ENCODE data around the gene APBA1. TPM values are rescaled to one million over a fixed set of nuclear protein-coding genes. Genes with fewer than 3 reads are reported as not detected.

APBA1 gene
- total and polyA plus RNA-seq, 4 experiments from 2014 or later, result 0.83 to 2.0 (median 0.90) TPM; not detected in 1

GRCh38 chr9:69571032-69571431, 101.1 kb downstream of the APBA1 start:
- peaks cover 0 to 11% of the 10 kb centered on the region in 2 donors for H3K27me3 Mint-ChIP-seq
- no peak overlapping the region for H3K27ac Mint-ChIP-seq
- H3K4me3 Mint-ChIP-seq, result no peak overlapping the region
- H3K4me1 Mint-ChIP-seq, result no peaks in the 10 kb centered on the region
- POLR2A ChIA-PET (ENCODE audit: partially characterized antibody), result no interaction called here
- DNase-seq, result no peak
- Histone ChIP-seq H3K4me1 (ENCODE audit: insufficient read depth, low read length) (no peaks in the 10 kb centered on the region), H3K4me3 (ENCODE audit: low read length in 2 of 2) (no peak overlapping the region), H3K36me3 (ENCODE audit: insufficient read depth, low read length) (no peaks in the 10 kb centered on the region), H3K9me3 (ENCODE audit: control insufficient read depth in 1 of 2, low read length in 2 of 2) (no peaks in the 10 kb centered on the region), H3K27me3 (ENCODE audit: insufficient read depth, low read length) (no peaks in the 10 kb centered on the region), H3K27ac (ENCODE audit: low read depth, low read length) (no peak overlapping the region)
- CTCF ChIA-PET (ENCODE audit: partially characterized antibody), result no interaction called here
- no peaks in the 10 kb centered on the region for H3K9me3 Mint-ChIP-seq
- intact Hi-C loops (cut with micrococcal nuclease), result no loop called here
- no peaks in the 10 kb centered on the region for H3K36me3 Mint-ChIP-seq

DNA sequence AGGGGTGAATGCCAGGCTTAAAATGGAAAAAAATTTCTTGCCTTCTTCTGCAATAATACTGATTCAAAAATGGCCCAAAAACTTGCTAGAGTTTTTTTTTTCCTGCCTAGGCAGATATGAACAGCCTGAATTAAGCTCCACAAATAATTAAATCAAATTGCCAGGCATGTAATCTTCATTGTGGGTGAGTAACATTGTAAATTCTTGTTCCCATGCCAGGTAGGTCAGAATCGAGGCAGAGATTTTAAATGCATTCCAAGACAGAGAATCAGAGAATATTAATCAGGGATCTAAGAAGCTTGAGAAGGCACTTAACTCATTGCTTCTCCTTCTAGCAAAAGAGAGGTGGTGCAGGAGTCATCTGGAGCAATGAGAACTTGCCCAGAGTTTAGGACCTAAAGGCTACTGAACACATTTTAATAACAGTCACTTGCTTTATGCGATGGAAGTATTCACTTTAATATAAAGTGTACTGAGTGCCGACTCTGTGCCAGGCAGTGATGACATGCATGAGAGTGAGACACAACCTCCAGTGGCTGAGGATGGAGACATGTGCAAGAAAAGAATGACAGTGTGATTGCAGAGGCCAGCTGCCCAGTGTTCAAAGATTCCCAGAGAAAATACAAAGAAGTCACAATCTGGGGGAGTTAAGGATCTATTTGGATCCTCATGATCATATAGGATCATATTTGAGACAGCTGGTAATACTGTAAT, 102.3 kb downstream of the APBA1 start:
- CTCF ChIA-PET (ENCODE audit: partially characterized antibody), result no interaction called here

GRCh38 chr9:69564557-69564956, 107.6 kb downstream of the APBA1 start:
- H3K9me3 Mint-ChIP-seq, result no peaks in the 10 kb centered on the region
- Histone ChIP-seq H3K9me3 (ENCODE audit: control insufficient read depth in 1 of 2, low read length in 2 of 2) (no peaks in the 10 kb centered on the region), H3K4me1 (ENCODE audit: insufficient read depth, low read length) (no peaks in the 10 kb centered on the region), H3K36me3 (ENCODE audit: insufficient read depth, low read length) (no peaks in the 10 kb centered on the region), H3K4me3 (ENCODE audit: low read length in 2 of 2) (no peak overlapping the region), H3K27ac (ENCODE audit: low read depth, low read length) (no peak overlapping the region), H3K27me3 (ENCODE audit: insufficient read depth, low read length) (no peaks in the 10 kb centered on the region)
- peaks cover 2 to 10% of the 10 kb centered on the region in 2 donors for H3K27me3 Mint-ChIP-seq
- no peak overlapping the region for H3K27ac Mint-ChIP-seq
- no peaks in the 10 kb centered on the region for H3K36me3 Mint-ChIP-seq
- H3K4me1 Mint-ChIP-seq, result no peaks in the 10 kb centered on the region
- H3K4me3 Mint-ChIP-seq, result no peak overlapping the region
- POLR2A ChIA-PET (ENCODE audit: partially characterized antibody), result no interaction called here
- CTCF ChIA-PET (ENCODE audit: partially characterized antibody), result no interaction called here
- DNase-seq, result no peak
- intact Hi-C loops (cut with micrococcal nuclease), result no loop called here

More for the DNA sequence above, 102.3 kb downstream of the APBA1 start:
- H3K36me3 ChIP-seq (ENCODE audit: insufficient read depth, low read length), result no peaks in the 10 kb centered on the region
- POLR2A ChIA-PET (ENCODE audit: partially characterized antibody), result no interaction called here
- peaks cover 0 to 12% of the 10 kb centered on the region in 2 donors for H3K27me3 Mint-ChIP-seq
- intact Hi-C loops (cut with micrococcal nuclease), result no loop called here
- no peaks in the 10 kb centered on the region for H3K9me3 ChIP-seq (ENCODE audit: control insufficient read depth in 1 of 2, low read length in 2 of 2)
- H3K4me1 Mint-ChIP-seq, result no peaks in the 10 kb centered on the region
- H3K36me3 Mint-ChIP-seq, result no peaks in the 10 kb centered on the region
- no peaks in the 10 kb centered on the region for H3K9me3 Mint-ChIP-seq
- H3K4me1 ChIP-seq (ENCODE audit: insufficient read depth, low read length), result no peaks in the 10 kb centered on the region
- H3K4me3 Mint-ChIP-seq, result no peak overlapping the region
- no peak for DNase-seq
- H3K27ac ChIP-seq (ENCODE audit: low read depth, low read length), result no peak overlapping the region
- H3K4me3 ChIP-seq (ENCODE audit: low read length in 2 of 2), result no peak overlapping the region
- no peak overlapping the region for H3K27ac Mint-ChIP-seq
- no peaks in the 10 kb centered on the region for H3K27me3 ChIP-seq (ENCODE audit: insufficient read depth, low read length)

- intact Hi-C loops (cut with micrococcal nuclease), result no loop called here
- CTCF ChIA-PET (ENCODE audit: partially characterized antibody), result no interaction called here
- H3K27ac Mint-ChIP-seq, result no peak overlapping the region
- no peaks in the 10 kb centered on the region for H3K9me3 Mint-ChIP-seq
- H3K9me3 ChIP-seq (ENCODE audit: control insufficient read depth in 1 of 2, low read length in 2 of 2), result no peaks in the 10 kb centered on the region
- H3K36me3 Mint-ChIP-seq, result no peaks in the 10 kb centered on the region
- H3K4me1 ChIP-seq (ENCODE audit: insufficient read depth, low read length), result no peaks in the 10 kb centered on the region
- no peak overlapping the region for H3K27ac ChIP-seq (ENCODE audit: low read depth, low read length)
- no peak overlapping the region for H3K4me3 Mint-ChIP-seq
- DNase-seq, result no peak
- H3K27me3 Mint-ChIP-seq, result peaks cover 2% of the 10 kb centered on the region in 2 donors
- no peaks in the 10 kb centered on the region for H3K36me3 ChIP-seq (ENCODE audit: insufficient read depth, low read length)
- POLR2A ChIA-PET (ENCODE audit: partially characterized antibody), result no interaction called here
- no peaks in the 10 kb centered on the region for H3K4me1 Mint-ChIP-seq
- H3K4me3 ChIP-seq (ENCODE audit: low read length in 2 of 2), result no peak overlapping the region
- no peaks in the 10 kb centered on the region for H3K27me3 ChIP-seq (ENCODE audit: insufficient read depth, low read length)
Measured at GRCh38 chr9:69559126-69559525, 113.0 kb downstream of the APBA1 start.

DNA sequence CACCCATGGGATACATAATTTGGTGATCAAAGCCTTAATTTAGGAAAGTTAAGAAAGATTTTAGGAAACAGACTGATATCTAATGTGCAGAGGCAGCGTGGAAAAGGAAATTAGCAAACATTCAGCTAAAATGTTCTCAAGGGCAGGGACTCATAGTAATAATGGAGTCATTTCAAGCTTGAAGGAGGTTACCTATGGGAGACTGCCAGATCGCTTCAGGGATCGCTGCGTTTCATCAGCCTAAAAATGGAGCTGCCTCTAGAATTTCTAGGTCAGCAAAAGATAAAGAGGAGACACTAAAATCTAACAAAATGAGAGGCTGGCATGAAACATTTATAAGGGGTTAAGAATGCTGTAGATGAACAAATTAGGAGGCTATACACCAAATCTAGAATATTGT, 115.5 kb downstream of the APBA1 start:
- ChIA-PET CTCF (ENCODE audit: partially characterized antibody) (no interaction called here), POLR2A (ENCODE audit: partially characterized antibody) (no interaction called here)
- H3K27ac ChIP-seq (ENCODE audit: low read depth, low read length), result no peak overlapping the region
- H3K36me3 ChIP-seq (ENCODE audit: insufficient read depth, low read length), result no peaks in the 10 kb centered on the region
- intact Hi-C loops (cut with micrococcal nuclease), result no loop called here
- H3K27ac Mint-ChIP-seq, result no peak overlapping the region
- H3K36me3 Mint-ChIP-seq, result no peaks in the 10 kb centered on the region
- no peaks in the 10 kb centered on the region for H3K9me3 ChIP-seq (ENCODE audit: control insufficient read depth in 1 of 2, low read length in 2 of 2)
- no peak overlapping the region for H3K4me3 Mint-ChIP-seq
- H3K27me3 ChIP-seq (ENCODE audit: insufficient read depth, low read length), result no peaks in the 10 kb centered on the region
- H3K27me3 Mint-ChIP-seq, result peaks cover 2 to 8% of the 10 kb centered on the region in 2 donors
- no peaks in the 10 kb centered on the region for H3K4me1 Mint-ChIP-seq
- no peak overlapping the region for H3K4me3 ChIP-seq (ENCODE audit: low read length in 2 of 2)
- H3K9me3 Mint-ChIP-seq, result no peaks in the 10 kb centered on the region
- no peaks in the 10 kb centered on the region for H3K4me1 ChIP-seq (ENCODE audit: insufficient read depth, low read length)
- DNase-seq, result no peak

DNA sequence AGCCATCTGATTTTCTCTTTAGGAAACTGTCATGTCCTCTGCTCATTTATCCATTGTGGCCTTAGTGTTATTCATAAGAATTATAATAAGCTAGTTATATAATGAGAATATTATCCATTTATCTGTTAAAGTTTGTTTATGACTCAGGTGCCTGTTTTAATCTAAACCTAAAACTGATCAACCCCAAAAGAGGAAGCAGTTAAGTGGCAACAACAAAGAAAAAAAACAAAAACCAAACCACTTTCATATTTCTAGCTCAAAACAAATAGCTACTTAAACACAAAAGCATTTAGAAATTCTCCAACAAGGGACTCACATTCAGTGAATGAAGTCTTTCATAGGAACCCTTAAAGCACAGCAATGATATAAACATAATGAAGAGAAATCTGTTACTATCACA, 116.4 kb downstream of the APBA1 start:
- no peak overlapping the region for H3K4me3 Mint-ChIP-seq
- Histone ChIP-seq H3K4me1 (ENCODE audit: insufficient read depth, low read length) (no peaks in the 10 kb centered on the region), H3K9me3 (ENCODE audit: control insufficient read depth in 1 of 2, low read length in 2 of 2) (no peaks in the 10 kb centered on the region), H3K36me3 (ENCODE audit: insufficient read depth, low read length) (no peaks in the 10 kb centered on the region), H3K27me3 (ENCODE audit: insufficient read depth, low read length) (no peaks in the 10 kb centered on the region), H3K27ac (ENCODE audit: low read depth, low read length) (no peak overlapping the region), H3K4me3 (ENCODE audit: low read length in 2 of 2) (no peak overlapping the region)
- intact Hi-C loops (cut with micrococcal nuclease), result no loop called here
- ChIA-PET POLR2A (ENCODE audit: partially characterized antibody) (no interaction called here), CTCF (ENCODE audit: partially characterized antibody) (no interaction called here)
- H3K9me3 Mint-ChIP-seq, result no peaks in the 10 kb centered on the region
- no peaks in the 10 kb centered on the region for H3K36me3 Mint-ChIP-seq
- no peak for DNase-seq
- no peak overlapping the region for H3K27ac Mint-ChIP-seq
- H3K4me1 Mint-ChIP-seq, result no peaks in the 10 kb centered on the region
- H3K27me3 Mint-ChIP-seq, result peaks cover 2 to 6% of the 10 kb centered on the region in 2 donors

DNA sequence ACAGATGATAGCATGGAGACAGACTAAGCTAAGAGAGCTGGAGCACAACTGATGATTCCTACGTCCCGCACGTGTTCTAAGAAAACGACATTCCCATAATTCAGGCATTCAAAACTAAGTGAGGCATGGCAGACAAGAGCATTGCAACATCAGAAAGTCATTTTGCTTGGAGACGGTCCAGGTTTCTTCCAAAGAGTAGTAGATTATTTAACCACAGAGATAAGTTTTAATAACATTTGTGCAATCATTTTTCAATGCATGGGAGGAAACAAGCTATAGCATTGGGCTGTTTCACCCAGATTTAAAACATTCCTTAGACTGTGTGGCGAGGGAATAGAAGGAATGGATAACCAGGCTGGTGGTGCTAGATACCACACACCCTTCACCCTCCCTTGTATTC, 117.2 kb downstream of the APBA1 start:
- H3K4me3 Mint-ChIP-seq, result no peak overlapping the region
- H3K27ac Mint-ChIP-seq, result no peak overlapping the region
- CTCF ChIA-PET (ENCODE audit: partially characterized antibody), result interaction anchor here (1.0 kb wide), 1 partner anchor 134 kb away, joined by 3 read pairs; no protein-coding TSS in a partner anchor
- peaks cover 2 to 6% of the 10 kb centered on the region in 2 donors for H3K27me3 Mint-ChIP-seq
- POLR2A ChIA-PET (ENCODE audit: partially characterized antibody), result no interaction called here
- intact Hi-C loops (cut with micrococcal nuclease), result no loop called here
- no peaks in the 10 kb centered on the region for H3K36me3 Mint-ChIP-seq
- H3K9me3 ChIP-seq (ENCODE audit: control insufficient read depth in 1 of 2, low read length in 2 of 2), result no peaks in the 10 kb centered on the region
- no peak for DNase-seq
- H3K27ac ChIP-seq (ENCODE audit: low read depth, low read length), result no peak overlapping the region
- H3K27me3 ChIP-seq (ENCODE audit: insufficient read depth, low read length), result no peaks in the 10 kb centered on the region
- no peaks in the 10 kb centered on the region for H3K4me1 Mint-ChIP-seq
- H3K4me3 ChIP-seq (ENCODE audit: low read length in 2 of 2), result no peak overlapping the region
- no peaks in the 10 kb centered on the region for H3K4me1 ChIP-seq (ENCODE audit: insufficient read depth, low read length)
- no peaks in the 10 kb centered on the region for H3K9me3 Mint-ChIP-seq
- no peaks in the 10 kb centered on the region for H3K36me3 ChIP-seq (ENCODE audit: insufficient read depth, low read length)
